Measurements from ENCODE around the gene ADAD2.
A peak's percentile ranks its signal among the peaks of the same experiment; 100 is the strongest.

Gene ADAD2

GRCh38 chr16:84176192-84177053, 14.5 kb upstream of the ADAD2 start:
- DNase-seq (ENCODE audit: low spot score), result no peak

GRCh38 chr16:84177741-84178073, 13.2 kb upstream of the ADAD2 start:
- no peak for DNase-seq (ENCODE audit: low spot score)

GRCh38 chr16:84178146-84178765, 12.7 kb upstream of the ADAD2 start:
- no peak for DNase-seq (ENCODE audit: low spot score)

DNA sequence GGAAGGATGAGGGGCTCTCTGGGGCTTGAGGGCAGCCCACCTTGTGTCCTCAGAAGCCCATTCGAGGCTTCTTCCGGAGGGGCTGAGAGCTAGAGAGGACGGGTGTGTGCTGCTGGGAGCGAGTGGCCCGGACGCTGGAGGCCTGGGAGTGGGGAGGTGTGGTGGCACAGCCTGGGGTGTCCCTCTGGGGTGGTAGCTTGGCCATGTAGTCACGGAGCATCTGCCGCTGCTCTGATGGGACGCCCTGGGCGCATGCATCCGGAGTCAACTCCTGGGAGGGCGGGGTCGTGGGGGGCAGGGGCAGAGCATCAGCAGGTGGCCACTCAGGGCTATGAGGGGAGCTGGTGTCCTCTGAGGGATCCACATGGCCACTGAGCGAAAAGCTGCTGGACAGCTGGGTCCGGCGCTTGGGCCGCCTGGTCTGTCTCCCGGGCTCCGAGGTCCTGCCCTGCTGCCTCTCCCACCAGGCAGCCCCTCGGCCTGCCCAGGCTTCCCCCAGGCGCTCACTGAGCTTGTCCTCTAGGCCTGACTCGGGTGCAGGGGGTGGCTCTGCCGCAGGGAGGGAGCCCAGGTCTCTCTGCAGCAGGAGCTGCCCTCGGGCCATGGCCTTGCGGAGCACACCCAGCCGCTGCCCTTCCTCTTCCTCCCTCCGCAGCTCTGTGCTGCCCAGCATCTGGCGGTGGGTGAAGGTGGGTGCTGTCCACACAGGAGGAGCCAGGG, 11.9 kb upstream of the ADAD2 start:
- no peak for DNase-seq (ENCODE audit: low spot score)

- no peak for DNase-seq (ENCODE audit: low spot score)
These were observed 11.2 kb upstream of the ADAD2 start for GRCh38 chr16:84179612-84180320.

DNA sequence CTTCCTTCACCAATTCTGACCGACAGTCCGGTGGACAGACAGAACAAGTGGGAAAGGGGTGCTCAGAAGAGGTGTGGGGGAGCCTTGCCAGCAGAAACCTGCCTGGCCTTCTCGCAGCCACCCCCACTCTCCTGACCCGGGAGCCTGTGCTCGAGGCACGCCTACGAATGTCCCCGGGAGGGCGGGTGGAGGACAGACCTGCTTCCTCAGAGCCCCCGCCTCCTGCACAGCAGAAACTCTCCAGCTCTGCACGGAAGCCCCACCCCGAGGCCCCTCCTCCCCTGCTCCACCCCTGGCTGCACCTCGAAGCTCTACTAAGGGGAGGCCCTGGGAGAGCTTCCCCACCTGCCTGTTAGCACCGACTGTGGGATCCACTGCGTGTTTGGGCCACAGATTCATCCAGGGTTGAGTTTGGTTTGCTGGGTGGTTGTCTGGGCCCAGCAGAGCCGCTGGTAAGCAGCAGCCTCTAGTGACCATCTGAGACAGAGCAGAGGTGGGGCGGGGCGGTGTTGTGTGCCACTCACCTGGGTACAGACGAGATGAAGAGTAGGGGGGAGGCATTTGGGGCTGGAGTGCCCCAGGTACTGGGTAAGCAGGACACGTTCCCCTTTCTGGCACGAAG, 10.3 kb upstream of the ADAD2 start:
- no peak for DNase-seq (ENCODE audit: low spot score)

DNA sequence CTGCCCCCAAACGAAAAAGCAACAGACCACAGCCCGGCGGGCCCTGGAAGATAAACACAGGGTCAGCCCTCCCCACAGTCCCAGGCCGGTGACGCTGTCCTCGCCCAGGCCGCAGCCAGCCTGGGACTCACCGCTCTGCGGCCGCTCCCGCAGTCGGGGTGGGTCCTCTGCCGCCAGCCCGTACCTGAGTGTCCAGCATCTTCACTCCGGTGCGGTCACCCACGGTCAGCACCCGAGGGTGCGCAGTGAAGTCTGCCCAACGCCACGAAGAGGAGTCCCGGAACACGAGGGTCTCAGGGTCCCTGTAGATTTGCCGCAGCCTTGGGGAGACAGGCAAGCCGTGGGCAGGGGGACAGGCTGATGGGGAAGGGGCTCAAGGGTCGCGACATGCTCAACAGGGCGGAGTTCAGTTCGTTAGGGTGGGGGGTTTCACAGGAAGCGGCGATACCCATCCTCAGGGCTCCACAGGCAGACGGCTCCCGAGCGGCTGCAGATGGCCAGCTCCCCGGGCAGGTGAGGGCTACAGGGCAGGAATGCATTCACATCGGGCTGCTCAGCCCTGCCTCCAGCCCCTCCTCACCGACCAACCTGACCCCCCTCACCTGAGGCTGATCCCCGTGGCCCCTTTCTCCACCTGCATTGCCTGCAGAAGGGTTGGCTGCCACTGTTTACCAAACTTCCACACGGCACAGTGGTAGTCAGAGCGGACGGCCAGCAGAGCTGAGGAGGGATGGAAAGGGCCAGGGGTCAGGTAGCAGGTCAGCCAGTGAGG, 9.6 kb upstream of the ADAD2 start:
- DNase-seq (ENCODE audit: low spot score), result no peak

DNA sequence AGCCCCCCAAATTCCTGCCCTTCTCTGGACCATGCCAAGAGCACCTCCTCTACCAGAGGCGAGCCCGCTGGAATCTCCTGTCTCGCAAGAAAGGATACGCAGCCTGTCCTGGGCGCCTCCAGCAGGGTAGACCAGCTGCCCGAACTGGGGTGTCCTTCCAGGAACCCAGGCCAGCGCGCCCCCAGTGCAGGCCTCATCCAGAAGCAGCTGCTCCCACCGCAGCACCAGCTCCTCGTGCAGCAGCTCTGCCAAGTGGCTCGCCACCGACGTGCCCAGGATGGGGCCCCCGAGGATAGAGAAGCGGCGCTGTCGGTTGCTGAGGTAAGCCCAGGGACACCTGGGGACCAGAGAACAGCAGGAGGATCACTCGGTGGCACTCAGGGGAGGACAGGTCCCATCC, 8.9 kb upstream of the ADAD2 start:
- DNase-seq (ENCODE audit: low spot score), result no peak

DNA sequence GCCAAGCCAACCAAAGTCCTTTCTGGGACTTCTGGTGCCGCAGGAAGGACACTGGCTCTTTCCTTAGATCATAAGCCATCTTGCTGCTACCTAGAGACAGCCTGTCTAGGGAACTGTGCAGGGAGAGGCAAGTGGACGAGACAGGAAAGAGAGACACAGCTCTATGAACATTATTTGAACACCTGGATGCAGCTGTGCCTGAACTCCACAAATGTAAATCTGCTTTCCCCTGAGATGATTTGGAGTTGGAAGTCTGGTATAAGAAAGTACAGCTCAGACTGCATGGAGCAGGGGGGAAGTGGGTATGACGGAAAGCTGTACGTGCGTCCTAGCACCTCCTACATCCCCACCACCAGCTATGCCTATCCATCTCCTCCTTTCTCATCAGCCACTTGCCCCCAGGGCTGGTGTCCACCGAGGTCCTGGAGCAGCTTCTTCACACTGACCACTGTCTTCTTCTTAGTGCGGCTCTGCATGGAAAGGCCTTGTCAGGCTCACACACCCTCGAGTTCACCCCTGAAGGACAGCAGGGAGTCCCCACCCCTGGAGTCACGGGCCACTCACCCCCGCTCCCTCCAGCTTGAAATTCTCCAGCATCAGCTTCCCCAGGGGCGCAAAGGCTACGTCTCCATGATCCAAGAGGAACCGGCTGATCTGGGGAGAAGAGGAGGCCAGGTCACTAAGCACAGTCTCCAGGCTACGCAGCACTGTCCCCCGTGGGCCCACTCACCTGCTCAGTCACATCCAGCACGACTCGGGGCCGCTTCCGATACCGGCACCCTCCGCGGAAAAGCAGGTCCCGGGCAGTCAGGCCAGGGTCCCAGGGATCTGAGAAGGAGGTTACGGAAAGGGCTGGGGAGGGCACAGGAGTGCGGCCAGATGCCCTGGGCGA, 8.0 kb upstream of the ADAD2 start:
- no peak for DNase-seq (ENCODE audit: low spot score)

GRCh38 chr16:84183572-84183875, 7.4 kb upstream of the ADAD2 start:
- no peak for DNase-seq (ENCODE audit: low spot score)

DNA sequence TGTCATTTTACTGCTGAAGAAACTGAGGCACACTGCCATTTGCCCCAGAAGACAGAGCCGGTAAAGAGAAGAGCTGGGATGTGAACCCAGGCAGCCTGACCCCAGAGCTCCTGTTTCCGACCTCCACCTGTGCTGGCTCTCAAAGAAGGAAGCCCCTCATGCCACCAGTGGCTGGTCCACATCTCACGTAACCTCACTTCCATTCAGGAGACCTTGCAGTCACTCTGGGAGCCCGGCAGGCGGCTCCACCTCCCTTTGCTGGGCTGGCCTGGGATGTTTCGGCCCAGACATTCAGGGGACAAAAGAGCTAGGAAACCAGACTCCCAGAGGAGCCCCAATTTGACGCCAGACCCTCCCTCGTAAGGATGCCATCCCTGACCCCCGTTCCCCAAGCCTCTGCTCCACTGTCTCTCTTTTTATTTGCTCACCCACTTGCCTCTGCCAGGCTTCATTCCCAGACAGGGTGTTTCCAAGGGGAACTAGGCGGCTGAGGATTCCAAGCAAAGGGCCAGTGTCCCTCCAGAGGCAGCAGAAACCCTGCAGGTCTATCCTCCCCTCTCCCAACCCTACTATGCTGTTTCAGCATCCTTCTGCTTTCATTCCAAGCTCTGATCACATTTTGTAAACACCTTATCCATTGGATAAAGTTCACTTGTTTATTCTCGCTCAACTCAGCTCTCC, 6.9 kb upstream of the ADAD2 start:
- no peak for DNase-seq (ENCODE audit: low spot score)

- no peak for DNase-seq (ENCODE audit: low spot score)
These were observed 6.2 kb upstream of the ADAD2 start for GRCh38 chr16:84184775-84185174.

DNA sequence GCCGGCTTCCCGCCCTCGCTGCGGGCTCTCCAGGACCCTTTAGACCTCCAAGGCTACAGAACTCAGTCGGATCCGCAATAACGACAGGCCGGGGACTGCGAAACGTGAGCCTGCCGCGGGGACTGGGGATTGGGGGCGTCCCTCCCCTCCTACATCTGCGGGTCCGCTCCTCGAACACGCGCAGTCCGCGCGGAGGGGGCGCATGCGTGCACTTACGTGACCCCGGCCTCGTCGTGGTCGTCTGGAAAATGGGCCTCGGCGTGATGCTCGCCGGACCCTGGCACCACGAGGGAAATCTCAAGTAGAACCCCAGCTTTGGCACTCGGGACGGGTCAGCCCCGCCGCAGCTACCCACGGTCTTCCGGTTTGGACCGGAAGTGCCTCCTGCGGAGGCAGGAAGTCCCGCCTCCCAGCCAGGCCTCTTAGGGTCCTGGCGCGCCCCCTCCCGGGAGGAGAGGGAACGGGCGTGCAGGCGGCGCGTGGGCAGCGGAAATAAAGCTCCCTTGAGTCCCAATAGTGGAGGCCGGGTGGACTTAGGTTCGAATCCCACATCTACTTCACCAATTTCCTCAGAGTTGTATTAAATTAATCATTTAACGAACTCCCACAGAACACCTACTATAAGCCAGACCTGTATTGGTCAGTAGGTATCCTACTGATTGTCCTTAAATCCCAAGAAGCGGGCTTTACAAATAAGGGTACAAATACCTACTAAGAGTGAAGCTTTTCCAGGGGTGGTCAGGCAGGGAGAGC, 4.1 kb upstream of the ADAD2 start, which contains the start of gene TAF1C:
TSS of gene TAF1C (minus strand) at position 373 of the 753 bp plus-strand sequence. CDS start 2,069 bp downstream, outside the sequence.
- peak; percentile 92 for DNase-seq (ENCODE audit: low spot score)

DNA sequence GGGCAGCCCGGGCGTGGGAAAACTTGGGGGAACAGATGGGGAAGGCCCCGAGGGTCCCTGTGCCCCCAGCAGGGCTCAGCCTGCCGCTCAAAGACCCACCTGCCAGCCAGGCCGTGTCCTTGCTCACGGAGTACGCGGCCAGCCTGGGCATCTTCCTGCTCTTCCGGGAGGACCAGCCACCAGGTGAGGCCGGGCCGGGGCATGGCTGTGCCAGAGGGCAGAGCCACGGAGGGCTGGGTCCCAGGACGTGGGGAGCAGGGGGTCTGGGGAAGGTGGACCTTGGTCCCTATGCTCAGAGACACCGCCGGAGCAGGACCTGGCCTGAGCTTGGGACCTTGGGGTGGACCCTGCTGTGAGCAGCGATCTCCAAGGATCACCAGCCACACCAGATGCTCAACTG, 509 bp downstream of the ADAD2 start:
- DNase-seq (ENCODE audit: low spot score), result no peak

GRCh38 chr16:84193480-84193879, 2.5 kb downstream of the ADAD2 start:
- DNase-seq (ENCODE audit: low spot score), result no peak

DNA sequence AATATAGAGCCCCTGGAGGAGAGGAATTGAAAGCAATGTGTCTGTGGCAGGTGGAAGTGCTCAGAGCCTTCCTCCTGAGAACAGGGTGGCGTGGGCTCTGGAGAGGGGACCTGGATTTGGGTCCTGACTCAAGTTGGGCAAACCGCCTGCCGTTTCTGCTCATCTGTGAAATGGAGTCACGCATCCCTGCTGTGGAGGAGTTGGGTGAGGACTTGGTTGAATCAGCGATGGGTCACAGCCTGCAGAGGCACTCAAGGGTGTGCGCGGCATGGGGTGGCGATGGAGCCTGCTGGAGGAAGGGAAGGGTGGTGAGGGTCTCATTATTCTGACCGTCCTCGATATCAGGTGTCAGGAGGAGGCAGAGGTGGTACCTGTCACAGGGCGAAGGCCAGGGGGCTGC, 3.1 kb downstream of the ADAD2 start:
- DNase-seq (ENCODE audit: low spot score), result no peak

DNA sequence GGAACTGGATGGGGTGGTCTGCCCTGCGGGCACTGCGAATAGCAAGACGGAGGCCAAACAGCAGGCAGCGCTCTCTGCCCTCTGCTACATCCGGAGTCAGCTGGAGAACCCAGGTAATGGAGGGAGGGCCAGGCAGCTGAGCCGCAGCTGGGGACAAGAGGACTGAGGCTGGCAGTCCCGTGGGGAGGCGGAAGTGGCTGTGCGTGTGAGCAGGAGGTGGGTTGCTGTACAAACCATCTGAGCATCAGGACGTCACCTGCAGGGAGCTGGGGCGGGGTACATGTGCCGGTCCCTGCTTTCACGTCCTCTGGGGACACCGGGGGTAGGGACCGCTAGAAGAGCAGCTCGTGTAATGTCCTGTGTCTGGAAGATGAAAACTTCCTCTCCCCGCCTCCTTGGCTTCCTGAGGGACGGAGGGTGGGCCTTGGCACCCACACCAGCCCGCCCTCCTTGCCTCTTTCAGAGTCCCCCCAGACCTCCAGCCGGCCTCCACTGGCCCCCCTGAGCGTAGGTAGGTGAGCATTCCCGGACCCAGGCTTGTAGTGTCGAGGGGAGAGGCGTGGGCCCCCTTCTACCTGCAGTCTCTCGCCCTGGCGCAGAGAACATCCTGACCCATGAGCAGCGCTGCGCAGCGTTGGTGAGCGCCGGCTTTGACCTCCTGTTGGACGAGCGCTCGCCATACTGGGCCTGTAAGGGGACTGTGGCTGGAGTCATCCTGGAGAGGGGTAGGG, 3.7 kb downstream of the ADAD2 start:
- no peak for DNase-seq (ENCODE audit: low spot score)

All from CD4-positive, alpha-beta T cell treated with Interleukin-2 at 100 ng/mL for 4 hours (primary cell).